ENCODE results near the gene SPINK1.

Gene SPINK1

GRCh38 chr5:147800491-147800890, 31.0 kb downstream of the SPINK1 start:
- Histone ChIP-seq H3K4me1 (ENCODE audit: insufficient read depth, poor library complexity, severe bottlenecking) (peaks cover 8% of the 10 kb centered on the region), H3K27me3 (ENCODE audit: insufficient read depth, poor library complexity, severe bottlenecking) (peaks cover 3% of the 10 kb centered on the region), H3K9me3 (ENCODE audit: severe bottlenecking) (no peaks in the 10 kb centered on the region), H3K36me3 (ENCODE audit: low read depth) (no peaks in the 10 kb centered on the region), H3K4me3 (ENCODE audit: severe bottlenecking) (no peak overlapping the region), H3K27ac (ENCODE audit: poor library complexity, severe bottlenecking) (no peak overlapping the region)
- ATAC-seq (ENCODE audit: low read depth): no peak
- TF ChIP-seq CTCF (IDR thresholded peaks at IDR 0.05; ENCODE audit: poor library complexity, severe bottlenecking): no peak
- DNase-seq (ENCODE audit: low spot score): no peak

- Histone ChIP-seq H3K36me3 (ENCODE audit: low read depth) (no peaks in the 10 kb centered on the region), H3K27me3 (ENCODE audit: insufficient read depth, poor library complexity, severe bottlenecking) (peaks cover 3% of the 10 kb centered on the region), H3K4me3 (ENCODE audit: severe bottlenecking) (no peak overlapping the region), H3K27ac (ENCODE audit: poor library complexity, severe bottlenecking) (no peak overlapping the region), H3K9me3 (ENCODE audit: severe bottlenecking) (no peaks in the 10 kb centered on the region), H3K4me1 (ENCODE audit: insufficient read depth, poor library complexity, severe bottlenecking) (peaks cover 8% of the 10 kb centered on the region)
- TF ChIP-seq CTCF (IDR thresholded peaks at IDR 0.05; ENCODE audit: poor library complexity, severe bottlenecking): no peak
- ATAC-seq (ENCODE audit: low read depth): peak; percentile 97
- DNase-seq (ENCODE audit: low spot score): no peak
Observed at GRCh38 chr5:147796556-147797308, 34.7 kb downstream of the SPINK1 start.

GRCh38 chr5:147791181-147791580, 40.3 kb downstream of the SPINK1 start:
- Histone ChIP-seq H3K9me3 (ENCODE audit: severe bottlenecking) (no peaks in the 10 kb centered on the region), H3K4me1 (ENCODE audit: insufficient read depth, poor library complexity, severe bottlenecking) (peaks cover 2% of the 10 kb centered on the region), H3K27me3 (ENCODE audit: insufficient read depth, poor library complexity, severe bottlenecking) (no peaks in the 10 kb centered on the region), H3K4me3 (ENCODE audit: severe bottlenecking) (no peak overlapping the region), H3K27ac (ENCODE audit: poor library complexity, severe bottlenecking) (no peak overlapping the region), H3K36me3 (ENCODE audit: low read depth) (no peaks in the 10 kb centered on the region)
- no peak for TF ChIP-seq CTCF (IDR thresholded peaks at IDR 0.05; ENCODE audit: poor library complexity, severe bottlenecking)
- ATAC-seq (ENCODE audit: low read depth) (no peak), DNase-seq (ENCODE audit: low spot score) (no peak)

- H3K4me1 ChIP-seq (ENCODE audit: insufficient read depth, poor library complexity, severe bottlenecking): no peaks in the 10 kb centered on the region
- H3K27ac ChIP-seq (ENCODE audit: poor library complexity, severe bottlenecking): no peak overlapping the region
- no peaks in the 10 kb centered on the region for H3K9me3 ChIP-seq (ENCODE audit: severe bottlenecking)
- DNase-seq (ENCODE audit: low spot score) (no peak), ATAC-seq (ENCODE audit: low read depth) (no peak)
- no peaks in the 10 kb centered on the region for H3K27me3 ChIP-seq (ENCODE audit: insufficient read depth, poor library complexity, severe bottlenecking)
- no peak for TF ChIP-seq CTCF (IDR thresholded peaks at IDR 0.05; ENCODE audit: poor library complexity, severe bottlenecking)
- no peaks in the 10 kb centered on the region for H3K36me3 ChIP-seq (ENCODE audit: low read depth)
- H3K4me3 ChIP-seq (ENCODE audit: severe bottlenecking): no peak overlapping the region
Observed at GRCh38 chr5:147789820-147790219, 41.7 kb downstream of the SPINK1 start.

GRCh38 chr5:147788023-147788422, 43.4 kb downstream of the SPINK1 start:
- Histone ChIP-seq H3K27me3 (ENCODE audit: insufficient read depth, poor library complexity, severe bottlenecking) (peaks cover 6% of the 10 kb centered on the region), H3K9me3 (ENCODE audit: severe bottlenecking) (no peaks in the 10 kb centered on the region), H3K4me1 (ENCODE audit: insufficient read depth, poor library complexity, severe bottlenecking) (no peaks in the 10 kb centered on the region), H3K36me3 (ENCODE audit: low read depth) (no peaks in the 10 kb centered on the region), H3K4me3 (ENCODE audit: severe bottlenecking) (no peak overlapping the region), H3K27ac (ENCODE audit: poor library complexity, severe bottlenecking) (no peak overlapping the region)
- no peak for DNase-seq (ENCODE audit: low spot score)
- no peak for ATAC-seq (ENCODE audit: low read depth)
- no peak for TF ChIP-seq CTCF (IDR thresholded peaks at IDR 0.05; ENCODE audit: poor library complexity, severe bottlenecking)
